AG10803 (cell line): ENCODE measurements around the gene MRPL53.
A peak's percentile ranks its signal among the peaks of the same experiment; 100 is the strongest.
"Not testable (repeated sequence)": the region's sequence is repeated elsewhere in the genome, so short reads cannot be mapped to it uniquely, and the experiment has no call there.

Source experiments
- DNase-seq: peaks from one replicate; pipeline ENCODE4 v3.0.0; 2010; ENCODE audit warnings: low read depth
- H3K4me3 ChIP-seq: 2 replicates; pipeline ENCODE4 v1.5.1; 2011; ENCODE audit warnings: mild to moderate bottlenecking, low read length, control low read depth
- TF ChIP-seq, protein P1 (sequence below): conservative IDR thresholded peaks from 2 replicates; pipeline ENCODE4 v1.5.1; 2011; ENCODE audit warnings: mild to moderate bottlenecking, low read length, control low read depth, inconsistent platforms

MRPL53 gene

DNA sequence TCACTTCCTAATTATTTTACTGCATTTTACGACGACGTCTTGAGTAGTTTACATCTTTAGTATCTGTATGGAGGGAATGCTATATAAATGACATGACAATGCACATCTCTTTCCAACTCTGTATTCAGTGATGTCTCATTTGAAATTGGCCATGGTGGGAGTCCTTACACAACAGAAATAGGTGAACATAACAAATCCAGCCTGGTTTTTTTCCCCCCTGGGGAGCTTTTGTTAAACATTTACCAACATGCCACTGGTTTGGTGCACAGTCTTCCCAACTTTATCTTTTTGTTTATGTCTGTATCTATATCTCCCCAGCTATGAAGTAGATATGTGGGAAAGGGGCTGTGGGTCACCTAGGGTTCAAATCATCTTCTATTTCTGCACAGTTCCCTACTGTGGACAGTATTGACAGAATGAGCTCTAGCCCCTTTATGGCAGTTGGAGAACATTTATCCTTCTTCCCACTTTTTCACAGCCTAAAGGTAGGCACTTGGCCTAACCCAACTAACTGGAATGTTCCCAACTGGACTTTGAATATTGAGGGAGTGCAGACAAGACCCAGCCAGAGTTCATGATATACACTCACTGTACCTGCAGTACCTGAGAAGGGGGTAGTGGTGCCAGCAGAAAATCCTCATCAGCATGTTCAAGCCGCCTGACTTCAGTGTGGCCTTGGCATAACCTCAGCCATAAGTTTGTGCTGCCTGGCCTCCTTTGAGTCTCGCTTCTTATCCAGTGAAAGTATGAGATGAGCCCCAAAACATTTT is 25.1 kb downstream of the MRPL53 start:
- no peak for DNase-seq
- H3K4me3 ChIP-seq = no peak overlapping the region
- TF ChIP-seq, protein P1, sequence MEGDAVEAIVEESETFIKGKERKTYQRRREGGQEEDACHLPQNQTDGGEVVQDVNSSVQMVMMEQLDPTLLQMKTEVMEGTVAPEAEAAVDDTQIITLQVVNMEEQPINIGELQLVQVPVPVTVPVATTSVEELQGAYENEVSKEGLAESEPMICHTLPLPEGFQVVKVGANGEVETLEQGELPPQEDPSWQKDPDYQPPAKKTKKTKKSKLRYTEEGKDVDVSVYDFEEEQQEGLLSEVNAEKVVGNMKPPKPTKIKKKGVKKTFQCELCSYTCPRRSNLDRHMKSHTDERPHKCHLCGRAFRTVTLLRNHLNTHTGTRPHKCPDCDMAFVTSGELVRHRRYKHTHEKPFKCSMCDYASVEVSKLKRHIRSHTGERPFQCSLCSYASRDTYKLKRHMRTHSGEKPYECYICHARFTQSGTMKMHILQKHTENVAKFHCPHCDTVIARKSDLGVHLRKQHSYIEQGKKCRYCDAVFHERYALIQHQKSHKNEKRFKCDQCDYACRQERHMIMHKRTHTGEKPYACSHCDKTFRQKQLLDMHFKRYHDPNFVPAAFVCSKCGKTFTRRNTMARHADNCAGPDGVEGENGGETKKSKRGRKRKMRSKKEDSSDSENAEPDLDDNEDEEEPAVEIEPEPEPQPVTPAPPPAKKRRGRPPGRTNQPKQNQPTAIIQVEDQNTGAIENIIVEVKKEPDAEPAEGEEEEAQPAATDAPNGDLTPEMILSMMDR = no peak

DNA sequence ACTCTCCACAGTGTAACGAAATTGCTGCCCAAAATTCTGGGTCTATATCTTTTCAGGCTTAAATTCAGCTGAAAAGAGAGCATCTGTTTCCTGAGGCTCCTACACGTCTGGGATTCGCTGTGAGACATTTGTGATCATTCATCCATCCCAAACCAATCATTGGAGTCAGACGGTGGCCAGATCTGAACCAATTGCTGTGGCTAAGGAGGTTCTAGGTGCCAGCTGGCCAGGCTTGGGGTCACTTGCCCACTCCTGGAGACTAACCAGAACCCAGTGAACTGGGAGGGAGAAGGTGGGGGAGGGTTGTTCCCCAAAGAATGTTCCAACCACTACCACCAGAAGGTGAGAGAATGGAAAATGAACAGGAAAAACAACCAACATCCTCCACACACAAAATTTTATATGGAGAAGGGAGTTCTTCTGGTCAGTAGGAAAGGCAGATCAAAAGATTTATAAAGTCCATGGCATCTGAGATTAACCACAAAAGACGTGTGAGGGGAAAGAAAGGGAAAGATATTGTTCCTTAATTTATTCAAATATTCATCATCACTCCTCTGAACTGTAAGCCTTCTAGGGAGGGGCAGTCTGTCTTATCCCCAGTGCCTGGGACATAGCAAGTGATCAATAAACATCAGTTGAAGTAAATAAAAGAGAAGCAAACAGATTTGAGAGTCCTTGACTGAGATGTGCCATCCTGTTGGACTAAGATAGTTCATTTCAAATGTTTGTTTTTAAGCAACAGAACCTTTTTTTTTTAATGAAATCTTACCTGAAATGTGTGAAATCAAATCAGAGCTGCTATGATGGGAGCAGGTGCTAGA is 27.8 kb downstream of the MRPL53 start:
- TF ChIP-seq, protein P1 = no peak
- no peak overlapping the region for H3K4me3 ChIP-seq

DNA sequence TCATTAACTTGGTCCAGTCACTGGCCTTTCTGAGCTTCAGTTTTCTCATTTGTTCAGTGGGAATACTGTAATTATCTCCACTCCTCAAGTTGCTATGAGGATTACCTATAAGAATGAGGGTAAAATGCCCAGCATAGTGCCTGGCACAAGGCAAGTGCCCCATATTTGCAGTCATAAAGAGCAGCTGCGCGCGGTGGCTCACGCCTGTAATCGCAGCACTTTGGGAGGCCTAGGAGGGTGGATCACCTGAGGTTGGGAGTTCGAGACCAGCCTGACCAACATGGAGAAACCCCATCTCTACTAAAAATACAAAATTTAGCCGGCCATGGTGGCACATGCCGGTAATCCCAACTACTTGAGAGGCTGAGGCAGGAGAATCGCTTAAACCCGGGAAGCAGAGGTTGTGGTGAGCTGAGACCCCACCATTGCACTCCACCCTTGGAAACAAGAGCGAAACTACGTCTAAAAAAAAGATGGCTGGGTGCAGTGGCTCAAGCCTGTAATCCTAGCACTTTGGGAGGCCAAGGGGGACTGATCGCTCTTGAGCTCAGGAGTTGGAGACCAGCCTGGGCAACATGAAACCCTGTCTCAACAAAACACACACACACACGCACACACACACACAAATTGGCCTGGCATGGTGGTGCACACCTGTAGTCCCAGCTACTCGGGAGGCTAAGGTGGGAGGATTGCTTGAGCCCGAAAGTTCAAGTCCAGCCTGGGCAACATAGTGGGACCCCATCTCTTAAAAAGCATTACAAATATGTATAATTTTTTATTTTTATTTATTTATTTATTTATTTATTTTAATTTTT is 29.8 kb downstream of the MRPL53 start:
- not testable (repeated sequence) for DNase-seq, H3K4me3 ChIP-seq

More for the DNA sequence above, 27.8 kb downstream of the MRPL53 start:
- DNase-seq = no peak

DNA sequence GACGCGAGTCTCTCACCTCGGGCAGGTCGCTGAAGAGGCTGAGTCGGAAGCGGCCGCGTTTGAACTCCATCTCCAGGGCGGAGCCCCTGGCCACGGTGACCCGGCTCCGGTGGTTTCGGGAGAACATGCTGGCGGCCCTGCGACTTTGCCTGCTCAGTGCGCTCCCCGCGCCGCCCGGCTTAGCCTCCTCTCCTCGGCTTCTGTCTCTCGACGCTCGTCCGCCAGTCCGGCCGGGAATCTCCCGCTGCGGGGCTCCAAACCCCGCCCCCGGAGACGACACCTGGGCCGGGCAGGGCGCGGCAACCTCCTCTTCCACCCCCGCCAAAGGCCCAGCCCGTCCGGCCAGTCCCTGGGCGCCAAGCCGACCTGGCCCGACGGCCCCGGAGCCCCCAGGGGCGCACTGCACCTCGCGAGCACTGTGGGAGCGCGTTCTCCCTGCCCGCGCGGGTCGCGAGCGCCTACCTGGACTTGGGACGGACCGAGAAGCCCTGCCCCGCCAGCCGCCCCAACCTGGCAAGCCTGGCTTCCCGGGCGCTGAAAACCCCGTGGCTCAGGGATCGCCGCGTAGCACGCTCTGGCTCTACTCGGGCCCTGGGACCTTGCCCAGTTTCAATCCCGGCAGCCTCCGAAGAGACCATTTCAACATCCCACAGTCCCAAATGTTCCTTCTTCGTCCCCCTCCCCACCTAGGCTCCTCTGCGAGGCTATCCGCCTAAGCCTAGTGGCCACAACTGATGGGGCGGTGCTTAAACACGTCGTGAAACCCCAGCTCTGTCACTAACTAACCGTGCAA is 30.6 kb downstream of the MRPL53 start, which contains the start of gene RTKN:
RTKN (minus strand) TSS at position 248 of the 793 bp plus-strand sequence; CDS start at position 127, 121 bp downstream.
- TF ChIP-seq, protein P1 = no peak
- H3K4me3 ChIP-seq = peak within 1 kb of the TSS; percentile 81
- DNase-seq = no peak

DNA sequence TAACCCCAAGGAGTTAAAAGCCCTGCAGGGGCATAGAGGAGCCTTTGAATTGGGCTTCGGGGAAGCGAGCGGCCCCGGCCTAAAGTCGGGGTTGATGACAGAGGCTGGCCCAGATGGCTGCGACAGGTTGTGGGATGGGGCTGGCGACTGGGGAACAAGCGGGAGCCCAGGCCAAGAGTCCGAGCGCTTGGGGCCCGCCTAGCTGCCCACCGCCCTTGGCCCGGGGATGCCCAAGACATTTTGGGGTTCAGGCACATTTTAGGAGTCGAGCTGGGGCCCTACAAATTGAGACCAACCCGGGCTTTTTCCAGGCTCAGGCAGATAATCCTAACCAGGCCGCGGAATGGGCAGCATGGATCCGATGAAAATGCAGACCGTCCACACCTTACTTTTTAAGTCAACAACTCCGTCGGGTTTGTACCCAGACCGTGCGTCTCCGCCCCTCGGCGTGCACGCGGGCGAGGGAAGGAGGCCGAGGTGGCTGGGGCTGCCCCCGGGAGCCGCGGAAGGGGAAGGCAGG is 31.2 kb downstream of the MRPL53 start:
- DNase-seq = no peak
- TF ChIP-seq, protein P1 = no peak
- H3K4me3 ChIP-seq = no peak overlapping the region

DNA sequence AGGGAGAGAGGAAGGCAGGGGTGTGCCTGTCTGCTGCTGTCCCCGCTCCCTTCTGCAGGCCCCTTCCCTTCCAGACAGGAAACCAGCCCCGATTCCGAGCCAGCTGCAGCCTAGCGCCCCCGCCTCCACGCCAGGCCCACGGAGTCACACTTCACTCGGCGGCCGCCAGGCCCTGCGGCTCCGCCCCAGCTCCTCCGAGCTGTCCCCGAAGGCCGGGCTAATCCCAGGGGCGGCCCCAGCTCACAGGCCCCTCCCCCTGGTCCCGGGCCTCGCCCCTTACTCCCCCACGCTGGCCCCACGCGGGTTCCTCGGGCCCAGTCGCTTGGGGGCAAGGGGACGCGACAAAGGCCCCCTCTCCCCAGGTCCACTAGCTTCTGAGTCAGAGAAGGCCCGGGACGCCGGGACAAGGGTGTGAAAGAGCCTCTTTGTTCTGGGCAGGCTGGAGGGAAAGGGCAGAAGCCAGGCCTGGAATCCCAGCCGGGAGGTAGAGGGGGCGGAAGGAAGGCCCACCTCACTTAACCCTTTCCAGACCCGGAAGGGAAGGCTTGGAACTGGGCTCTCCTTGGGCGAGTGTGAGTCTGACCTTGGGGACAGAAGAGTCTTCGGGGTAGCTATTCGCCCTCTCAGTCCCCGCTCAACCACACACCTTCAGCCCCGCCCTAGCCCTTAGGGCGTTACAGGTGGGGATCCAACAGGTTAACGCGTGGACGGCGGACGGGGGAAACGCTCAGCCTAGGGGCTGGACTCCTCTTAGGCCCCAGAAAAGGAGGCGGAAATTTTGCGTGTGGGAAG is 31.9 kb downstream of the MRPL53 start:
- H3K4me3 ChIP-seq = peak overlapping the region; percentile 81
- TF ChIP-seq, protein P1 = peak; percentile 34
- DNase-seq = peak; percentile 80
